Naive B cell (primary cell): ENCODE results near the gene MYO1D. TPM values are rescaled to one million over a fixed set of nuclear protein-coding genes. Genes with fewer than 3 reads are reported as not detected.

Source experiments
- ATAC-seq, 2 donors: fragments of 150-1000 bp; cut with Tn5 transposase; 2 replicates each; pipeline ENCODE4 v1.10.0; 2021; ENCODE audit warnings: low read depth in 2 of 2, mild to moderate bottlenecking in 2 of 2, moderate library complexity in 2 of 2
- DNase-seq: peaks from one replicate; pipeline ENCODE4 v3.0.0; 2022
- H3K27ac Mint-ChIP-seq, 6 donors: one replicate each; pipeline ENCODE4 v1.8.0; 2020 to 2022; ENCODE audit warnings: mild to moderate bottlenecking in 6 of 6, mixed read lengths in 6 of 6, moderate library complexity in 5 of 6, inconsistent platforms in 2 of 6
- H3K27me3 Mint-ChIP-seq, 3 donors: one replicate each; pipeline ENCODE4 v1.8.0; 2021 to 2022; ENCODE audit warnings: mixed read lengths in 3 of 3, mild to moderate bottlenecking in 1 of 3
- H3K36me3 Mint-ChIP-seq, 2 donors: one replicate each; pipeline ENCODE4 v1.8.0; 2020 to 2022; ENCODE audit warnings: mixed read lengths in 2 of 2, inconsistent platforms in 1 of 2, mild to moderate bottlenecking in 1 of 2
- H3K4me1 Mint-ChIP-seq, 3 donors: one replicate each; pipeline ENCODE4 v1.8.0; 2020 to 2022; ENCODE audit warnings: mixed read lengths in 3 of 3, inconsistent platforms in 1 of 3, mild to moderate bottlenecking in 1 of 3, moderate library complexity in 1 of 3
- H3K4me3 Mint-ChIP-seq, 8 donors: one replicate each; pipeline ENCODE4 v1.8.0; 2020 to 2022; ENCODE audit warnings: mild to moderate bottlenecking in 8 of 8, mixed read lengths in 8 of 8, moderate library complexity in 8 of 8, inconsistent platforms in 2 of 8
- H3K9me3 Mint-ChIP-seq, 7 donors: one replicate each; pipeline ENCODE4 v1.8.0; 2020 to 2022; ENCODE audit warnings: mixed read lengths in 7 of 7, mild to moderate bottlenecking in 5 of 7, inconsistent platforms in 2 of 7, moderate library complexity in 1 of 7
- polyA plus RNA-seq, 6 donors: library from polyadenylated mRNA; unstranded; fragments of 300-500 nt; fragmentation: Illumina TruSeq; gene quantifications; one replicate each; pipeline ENCODE4 v1.2.3, GENCODE V29; 2021; ENCODE audit warnings: low read depth in 6 of 6

MYO1D gene
- polyA plus RNA-seq, 6 donors from 2014 or later = 1.9 to 3.7 (median 2.6) TPM

GRCh38 chr17:32880671-32881453 lies 3.9 kb upstream of the MYO1D start:
- Mint-ChIP-seq H3K27me3 (peaks cover 41 to 50% (median 43%) of the 10 kb centered on the region in 3 donors), H3K4me1 (peaks cover 5 to 13% (median 9%) of the 10 kb centered on the region in 3 donors), H3K9me3 (peaks cover 0 to 2% (median 0%) of the 10 kb centered on the region in 7 donors), H3K27ac (no peak overlapping the region), H3K4me3 (peak overlapping the region in 1 of 8 donors; percentile 42), H3K36me3 (no peaks in the 10 kb centered on the region)
- DNase-seq (no peak), ATAC-seq (no peak)

DNA sequence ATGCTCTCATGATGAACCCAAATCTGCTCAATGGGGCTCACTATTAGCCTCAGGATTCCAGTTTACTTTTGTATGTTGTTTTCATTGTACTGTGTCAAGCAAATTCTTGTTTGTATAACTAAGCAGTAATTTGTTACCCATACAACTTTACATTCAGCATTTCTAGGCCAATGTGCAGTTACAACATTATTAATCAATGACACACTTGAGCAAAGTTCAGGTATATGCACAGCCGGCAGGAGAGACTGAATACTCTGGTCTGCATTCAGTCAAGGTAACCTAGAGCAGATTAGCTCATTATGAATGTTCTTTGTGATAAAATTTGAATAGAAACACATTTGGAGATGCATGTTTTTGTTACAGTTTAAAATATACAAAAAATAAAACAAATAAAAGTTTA lies 2.2 kb upstream of the MYO1D start:
- DNase-seq (no peak), ATAC-seq (no peak)
- Mint-ChIP-seq H3K4me3 (peak overlapping the region in 1 of 8 donors; percentile 88), H3K9me3 (peaks cover 0 to 2% (median 0%) of the 10 kb centered on the region in 7 donors), H3K27ac (no peak overlapping the region), H3K4me1 (peaks cover 5 to 14% (median 12%) of the 10 kb centered on the region in 3 donors), H3K36me3 (no peaks in the 10 kb centered on the region), H3K27me3 (peaks cover 26 to 33% (median 31%) of the 10 kb centered on the region in 3 donors)

GRCh38 chr17:32878211-32878610 lies 1.3 kb upstream of the MYO1D start:
- H3K4me3 Mint-ChIP-seq = peak overlapping the region in 4 of 8 donors; percentile 27 to 89 (median 85)
- DNase-seq (no peak), ATAC-seq (no peak)
- peaks cover 5 to 14% (median 12%) of the 10 kb centered on the region in 3 donors for H3K4me1 Mint-ChIP-seq
- H3K27ac Mint-ChIP-seq = no peak overlapping the region
- no peaks in the 10 kb centered on the region for H3K36me3 Mint-ChIP-seq
- H3K9me3 Mint-ChIP-seq = peaks cover 0 to 1% (median 0%) of the 10 kb centered on the region in 7 donors
- H3K27me3 Mint-ChIP-seq = peaks cover 22 to 26% (median 24%) of the 10 kb centered on the region in 3 donors

GRCh38 chr17:32877164-32877764 lies 340 bp upstream of the MYO1D start:
- Mint-ChIP-seq H3K27me3 (peaks cover 15 to 18% (median 18%) of the 10 kb centered on the region in 3 donors), H3K36me3 (no peaks in the 10 kb centered on the region), H3K9me3 (peaks cover 0 to 1% (median 0%) of the 10 kb centered on the region in 7 donors), H3K4me1 (peaks cover 5 to 14% (median 12%) of the 10 kb centered on the region in 3 donors), H3K4me3 (peak overlapping the region; percentile 65 to 93 (median 88)), H3K27ac (peak overlapping the region in 5 of 6 donors; percentile 14 to 91 (median 79))
- ATAC-seq (peak; percentile 90), DNase-seq (peak; percentile 95)

- DNase-seq (no peak), ATAC-seq (no peak)
- Mint-ChIP-seq H3K27me3 (peaks cover 6 to 11% (median 9%) of the 10 kb centered on the region in 3 donors), H3K27ac (peak overlapping the region in 5 of 6 donors; percentile 42 to 93 (median 86)), H3K36me3 (no peaks in the 10 kb centered on the region), H3K4me1 (peaks cover 6 to 24% (median 20%) of the 10 kb centered on the region in 3 donors), H3K4me3 (peak overlapping the region; percentile 82 to 97 (median 90)), H3K9me3 (peaks cover 0 to 1% (median 0%) of the 10 kb centered on the region in 7 donors)
These were observed 954 bp downstream of the MYO1D start for GRCh38 chr17:32875923-32876416.

DNA sequence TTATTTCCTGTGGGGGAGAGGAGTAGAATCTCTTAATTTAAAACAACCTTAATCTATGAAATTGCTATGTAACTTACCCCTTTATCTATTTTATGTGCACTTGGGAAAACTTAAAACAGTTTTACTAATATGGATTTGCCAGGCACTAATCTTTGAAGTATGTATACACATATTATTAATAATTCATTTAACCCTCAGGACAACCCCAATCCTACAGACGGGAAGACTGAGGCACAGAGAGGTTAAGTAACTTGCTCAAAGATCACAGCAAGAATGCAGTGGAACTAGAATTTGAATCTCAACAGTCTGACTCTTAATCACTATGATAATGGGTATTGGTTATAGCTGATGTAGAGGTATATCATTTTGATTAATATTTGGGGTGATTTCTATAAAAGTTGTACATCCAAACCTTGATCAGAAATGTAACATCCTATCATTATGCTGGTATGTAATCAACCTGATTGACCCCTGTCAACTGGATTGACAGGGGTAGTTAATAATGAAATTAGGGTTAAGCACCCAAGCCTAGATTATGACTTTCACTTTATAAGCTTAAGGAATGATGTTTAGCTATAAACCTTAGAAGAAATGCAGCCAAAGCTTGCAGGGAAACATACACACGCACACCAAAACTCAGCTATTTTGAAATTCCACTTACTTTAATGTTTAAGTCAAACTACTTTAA lies 1.6 kb downstream of the MYO1D start:
- Mint-ChIP-seq H3K9me3 (no peaks in the 10 kb centered on the region), H3K4me3 (peak overlapping the region; percentile 82 to 97 (median 90)), H3K4me1 (peaks cover 9 to 28% (median 22%) of the 10 kb centered on the region in 3 donors), H3K36me3 (no peaks in the 10 kb centered on the region), H3K27ac (peak overlapping the region in 2 of 6 donors; percentile 91 to 93), H3K27me3 (peaks cover under 1 to 8% (median 5%) of the 10 kb centered on the region in 3 donors)
- ATAC-seq = no peak
- no peak for DNase-seq

DNA sequence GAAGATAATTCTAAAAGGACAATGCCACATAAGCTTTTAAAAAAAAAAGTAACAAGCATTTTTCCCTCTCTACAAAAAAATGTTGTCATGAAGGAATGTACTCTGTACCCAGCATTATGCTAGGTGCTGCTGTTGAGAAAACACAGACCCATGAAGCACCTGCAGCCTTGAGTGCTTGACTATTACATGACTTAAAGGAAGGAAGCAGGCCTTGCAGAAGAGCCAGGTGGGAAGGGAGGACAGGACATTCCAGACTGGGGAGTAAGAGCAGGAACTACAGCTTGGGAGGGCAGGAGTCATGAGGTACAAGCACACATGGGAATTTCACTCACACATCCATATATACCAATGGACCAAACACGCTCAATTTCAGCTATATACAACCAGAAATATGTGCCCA lies 3.8 kb downstream of the MYO1D start:
- DNase-seq (no peak), ATAC-seq (no peak)
- peaks cover 9 to 28% (median 24%) of the 10 kb centered on the region in 3 donors for H3K4me1 Mint-ChIP-seq
- H3K27me3 Mint-ChIP-seq = peaks cover 0 to 8% (median 0%) of the 10 kb centered on the region in 3 donors
- no peak overlapping the region for H3K27ac Mint-ChIP-seq
- H3K9me3 Mint-ChIP-seq = no peaks in the 10 kb centered on the region
- H3K36me3 Mint-ChIP-seq = no peaks in the 10 kb centered on the region
- H3K4me3 Mint-ChIP-seq = peak overlapping the region in 1 of 8 donors; percentile 28

DNA sequence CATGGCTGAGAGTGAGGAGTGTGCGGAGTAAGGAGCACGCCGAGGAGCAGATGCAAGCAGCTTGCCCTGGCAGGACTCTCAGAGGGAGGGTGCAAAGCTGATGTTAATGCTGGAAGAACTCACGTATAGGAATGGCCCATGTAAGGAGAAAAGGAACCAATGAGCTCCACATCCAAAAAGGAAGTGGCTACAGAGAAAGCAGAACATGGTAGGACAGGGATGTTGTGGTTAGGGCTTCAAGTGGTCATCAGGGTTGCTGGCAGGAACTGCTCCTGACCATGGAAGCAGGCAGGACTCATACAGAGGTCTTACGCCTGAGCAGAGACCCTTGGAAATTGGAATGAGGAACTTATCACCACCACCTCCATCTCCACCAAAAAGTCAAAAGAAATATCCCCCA lies 5.2 kb downstream of the MYO1D start:
- H3K27me3 Mint-ChIP-seq = peaks cover 0 to 8% (median 1%) of the 10 kb centered on the region in 3 donors
- H3K4me3 Mint-ChIP-seq = peak overlapping the region in 1 of 8 donors; percentile 46
- no peak for DNase-seq
- H3K4me1 Mint-ChIP-seq = peaks cover 9 to 21% (median 19%) of the 10 kb centered on the region in 3 donors
- H3K36me3 Mint-ChIP-seq = no peaks in the 10 kb centered on the region
- peak overlapping the region in 3 of 6 donors; percentile 15 to 49 (median 49) for H3K27ac Mint-ChIP-seq
- H3K9me3 Mint-ChIP-seq = no peaks in the 10 kb centered on the region
- ATAC-seq = no peak

- no peak for DNase-seq
- H3K4me3 Mint-ChIP-seq = no peak overlapping the region
- H3K36me3 Mint-ChIP-seq = no peaks in the 10 kb centered on the region
- H3K27me3 Mint-ChIP-seq = peaks cover 6 to 15% (median 9%) of the 10 kb centered on the region in 3 donors
- H3K4me1 Mint-ChIP-seq = peaks cover 6 to 16% (median 16%) of the 10 kb centered on the region in 3 donors
- H3K27ac Mint-ChIP-seq = peak overlapping the region in 1 of 6 donors; percentile 15
- no peaks in the 10 kb centered on the region for H3K9me3 Mint-ChIP-seq
- no peak for ATAC-seq
These were observed 6.0 kb downstream of the MYO1D start for GRCh38 chr17:32870969-32871368.

DNA sequence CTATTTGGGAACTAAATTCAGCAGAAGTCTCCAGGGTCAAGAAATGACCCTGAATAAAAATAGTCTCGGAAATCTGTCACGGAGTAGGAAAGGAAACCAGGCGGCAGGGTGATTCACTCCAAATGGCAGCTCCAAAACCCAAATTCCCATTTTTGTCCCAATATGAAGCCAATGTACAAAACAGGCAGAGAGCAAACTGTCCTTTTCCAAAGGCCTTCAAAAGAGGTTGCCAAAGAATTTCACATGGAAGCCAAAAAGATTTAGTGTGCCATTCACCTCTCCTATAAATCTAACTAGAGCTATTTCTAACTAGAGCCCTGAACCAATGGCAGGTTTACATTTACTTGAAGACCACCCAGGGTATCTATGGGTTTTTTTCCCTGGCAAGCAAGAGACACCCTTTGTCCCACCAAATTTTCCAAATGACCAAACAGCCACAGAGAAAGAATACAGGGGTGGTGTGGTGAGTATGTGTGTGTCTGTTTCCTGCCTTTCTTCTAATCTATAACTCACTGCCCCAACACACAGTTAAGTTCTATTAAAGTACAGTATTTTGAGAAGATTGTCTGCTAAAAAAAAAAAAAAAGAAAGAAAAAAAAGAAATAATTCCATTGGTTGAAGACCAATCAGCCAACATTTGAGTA lies 6.8 kb downstream of the MYO1D start:
- Mint-ChIP-seq H3K27ac (peak overlapping the region in 1 of 6 donors; percentile 39), H3K9me3 (no peaks in the 10 kb centered on the region), H3K27me3 (peaks cover 10 to 21% (median 12%) of the 10 kb centered on the region in 3 donors), H3K36me3 (no peaks in the 10 kb centered on the region), H3K4me3 (no peak overlapping the region), H3K4me1 (peaks cover 5 to 14% (median 12%) of the 10 kb centered on the region in 3 donors)
- ATAC-seq (no peak), DNase-seq (no peak)

DNA sequence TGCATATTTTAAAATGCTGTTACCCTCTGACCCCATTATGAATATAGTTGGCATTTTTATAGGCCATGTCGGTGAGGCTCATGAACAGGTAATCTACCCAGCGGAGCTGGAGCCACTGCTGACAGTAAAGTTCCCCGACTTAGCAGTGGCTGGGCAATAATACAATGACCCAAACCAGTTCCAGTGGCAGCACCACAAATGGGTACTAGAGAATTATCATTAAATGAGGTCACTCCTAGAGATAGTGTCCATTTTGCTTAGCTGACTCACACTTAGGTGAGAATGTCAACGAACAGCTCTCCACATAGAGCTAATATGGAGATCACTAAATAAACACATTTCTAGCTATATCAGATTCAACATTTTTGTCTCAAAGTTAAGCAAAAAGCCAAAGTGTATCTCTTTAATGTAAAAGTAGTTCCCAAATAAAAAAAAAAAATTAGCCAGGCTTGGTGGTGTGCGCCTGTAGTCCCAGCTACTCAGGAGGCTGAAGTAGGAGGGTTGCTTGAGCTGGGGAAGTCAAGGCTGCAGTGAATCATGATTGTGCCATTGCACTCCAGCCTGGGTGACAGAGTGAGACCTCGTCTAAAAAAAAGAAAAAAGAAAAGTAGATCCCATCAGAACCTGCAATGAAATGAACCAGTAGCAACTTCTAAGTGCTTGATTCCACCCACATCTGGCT lies 7.4 kb downstream of the MYO1D start:
- H3K4me3 Mint-ChIP-seq = no peak overlapping the region
- ATAC-seq (no peak), DNase-seq (no peak)
- H3K9me3 Mint-ChIP-seq = no peaks in the 10 kb centered on the region
- H3K4me1 Mint-ChIP-seq = peaks cover 5 to 14% (median 12%) of the 10 kb centered on the region in 3 donors
- H3K27me3 Mint-ChIP-seq = peaks cover 10 to 22% (median 14%) of the 10 kb centered on the region in 3 donors
- peak overlapping the region in 1 of 6 donors; percentile 39 for H3K27ac Mint-ChIP-seq
- no peaks in the 10 kb centered on the region for H3K36me3 Mint-ChIP-seq

DNA sequence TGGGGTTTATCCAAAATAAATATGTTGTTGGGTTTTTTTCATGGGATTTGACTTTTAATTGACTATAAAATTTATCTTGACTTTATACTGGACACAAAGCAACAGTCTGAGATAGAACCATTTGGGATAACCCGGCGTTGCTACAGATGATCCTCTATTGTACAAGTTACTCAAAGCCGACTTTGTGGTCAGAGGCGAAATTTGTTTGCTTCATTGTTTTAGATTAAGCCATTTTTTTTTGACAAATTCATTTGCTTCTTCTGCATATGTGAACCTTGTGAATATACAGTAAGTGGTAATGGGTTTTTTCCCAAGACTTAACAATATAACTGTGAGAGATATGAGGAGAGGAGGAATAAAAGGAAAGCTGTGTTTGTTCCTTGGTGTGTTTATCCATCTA lies 11.8 kb downstream of the MYO1D start:
- ATAC-seq (no peak), DNase-seq (no peak)
- Mint-ChIP-seq H3K4me3 (no peak overlapping the region), H3K27me3 (peaks cover 14 to 27% (median 19%) of the 10 kb centered on the region in 3 donors), H3K4me1 (peaks cover 0 to under 1% (median 0%) of the 10 kb centered on the region in 3 donors), H3K27ac (no peak overlapping the region), H3K36me3 (no peaks in the 10 kb centered on the region), H3K9me3 (no peaks in the 10 kb centered on the region)
